Measurements from ENCODE around the gene FOXD1.

GRCh38 chr5:73433272-73433981 lies 15.2 kb downstream of the FOXD1 start:
- no peak for TF ChIP-seq CTCF (optimal IDR thresholded peaks at IDR 0.05 in 1 of 3, IDR thresholded peaks at IDR 0.05 in 1 of 3, conservative IDR thresholded peaks at IDR 0.05 in 1 of 3; ENCODE audit: extremely low read depth in 1 of 3, insufficient read depth in 2 of 3, low read length in 3 of 3)
- no peak for TF ChIP-seq EZH2 (IDR thresholded peaks at IDR 0.05; ENCODE audit: low read length)

Measured in keratinocyte (primary cell).